ENCODE results near the gene CPLX4. TPM values are rescaled to one million over a fixed set of nuclear protein-coding genes. Genes with fewer than 3 reads are reported as not detected.

The CPLX4 gene
- total and polyA plus RNA-seq, 2 of the 8 experiments (the other 6 are each of a cell fraction or from before 2014, with no cell fraction given): not detected

GRCh38 chr18:59303006-59303405 lies 15.4 kb downstream of the CPLX4 start:
- Histone ChIP-seq H4K91ac (replicated peaks; ENCODE audit: insufficient read length, low read length) (no peak overlapping the region), H2AFZ (ENCODE audit: low read length) (no peak overlapping the region), H3K18ac (ENCODE audit: extremely low read depth, low read length) (no peak overlapping the region), H4K8ac (ENCODE audit: extremely low read depth, insufficient read depth, low read length) (no peak overlapping the region), H3K23ac (ENCODE audit: insufficient read length) (no peak overlapping the region), H3K4ac (replicated peaks; ENCODE audit: insufficient read length, low read depth, low read length) (no peak overlapping the region), H2BK20ac (ENCODE audit: low read length) (no peak overlapping the region), H3K9ac (replicated peaks in 1 of 4; ENCODE audit: extremely low read depth in 1 of 4, low read depth in 3 of 4, low read length in 3 of 4) (no peak overlapping the region), H2BK15ac (ENCODE audit: low read length) (no peak overlapping the region), H3K4me1 (replicated peaks in 1 of 4; ENCODE audit: control insufficient read depth in 3 of 4, insufficient read depth in 4 of 4, low read length in 3 of 4) (no peaks in the 10 kb centered on the region; a peak in 1 of 7 replicates), H3K4me2 (ENCODE audit: insufficient read depth in 1 of 2, low read depth in 2 of 2, low read length in 2 of 2) (no peak overlapping the region), H4K5ac (ENCODE audit: insufficient read length, low read depth, low read length) (no peak overlapping the region), H2AK5ac (ENCODE audit: low read depth, low read length) (no peak overlapping the region), H3K79me2 (ENCODE audit: control insufficient read depth in 1 of 2, insufficient read depth in 2 of 2, low read length in 2 of 2) (no peaks in the 10 kb centered on the region), H3K4me3 (ENCODE audit: extremely low read depth in 1 of 4, insufficient read depth in 2 of 4, low read depth in 3 of 4, low read length in 4 of 4) (no peak overlapping the region), H4K20me1 (replicated peaks in 1 of 2; ENCODE audit: control insufficient read depth in 1 of 2, insufficient read depth in 2 of 2, low read length in 2 of 2) (no peaks in the 10 kb centered on the region), H3K79me1 (ENCODE audit: low read depth, low read length) (no peaks in the 10 kb centered on the region), H3K9me3 (ENCODE audit: insufficient read depth in 2 of 2, low read depth in 1 of 2, low read length in 1 of 2) (no peaks in the 10 kb centered on the region), H2BK120ac (replicated peaks; ENCODE audit: low read depth, low read length) (no peak overlapping the region), H3K14ac (ENCODE audit: insufficient read length) (no peak overlapping the region), H2BK5ac (ENCODE audit: low read depth, low read length) (no peak overlapping the region), H3K27me3 (replicated peaks in 1 of 4; ENCODE audit: control insufficient read depth in 3 of 4, extremely low read depth in 1 of 4, insufficient read depth in 3 of 4, low read length in 3 of 4) (peaks cover 0 to 10% (median 5%) of the 10 kb centered on the region in 4 experiments; a peak in 5 of 7 replicates), H3K23me2 (ENCODE audit: low read depth, low read length) (no peaks in the 10 kb centered on the region; the same call in 1 of the 2 replicates), H3K27ac (ENCODE audit: low read depth, low read length) (no peak overlapping the region), H2BK12ac (ENCODE audit: low read depth, low read length) (no peak overlapping the region), H3K56ac (replicated peaks; ENCODE audit: insufficient read length, low read depth, low read length) (no peak overlapping the region), H3K36me3 (ENCODE audit: control insufficient read depth in 2 of 4, insufficient read depth in 4 of 4, low read length in 3 of 4) (no peaks in the 10 kb centered on the region)
- DNase-seq (ENCODE audit: low read depth in 1 of 2, low spot score in 2 of 2): no peak
- FAIRE-seq: no peak
- CTCF ChIA-PET (ENCODE audit: partially characterized antibody): interaction anchor here (0.7 to 3.6 kb wide), 10 partner anchors 10 to 107 kb away, joined by 3 to 19 read pairs (median 4); partner anchors contain the start of gene RAX
- 88% methylated on average over 2 of the region's 2 CpGs; no CpG with 5 or more reads in 1 of the 2 experiments for WGBS, 2 experiments (ENCODE audit: extremely low coverage in 1 of 2, insufficient coverage in 1 of 2, insufficient read length in 1 of 2, insufficient replicate concordance in 2 of 2, low coverage in 1 of 2, low lambda C conversion rate in 2 of 2, missing lambda C conversion rate in 1 of 2)
- POLR2A ChIA-PET (ENCODE audit: partially characterized antibody): interaction anchor here (0.7 kb wide), 1 partner anchor 29 kb away, joined by 3 read pairs; no protein-coding TSS in a partner anchor
- TF ChIP-seq RFX5 (IDR thresholded peaks at IDR 0.05; ENCODE audit: borderline replicate concordance, low read depth, low read length): no peak
- TF ChIP-seq ATF3 (IDR thresholded peaks at IDR 0.05; ENCODE audit: insufficient read depth, low read depth, low read length): no peak
- TF ChIP-seq CTCF (IDR thresholded peaks at IDR 0.05; ENCODE audit: control extremely low read depth in 1 of 3, insufficient read depth in 1 of 3, low read depth in 1 of 3, low read length in 3 of 3): no peak
- no peak for TF ChIP-seq SP4 (IDR thresholded peaks at IDR 0.05; ENCODE audit: low read length)
- TF ChIP-seq SAP30 (IDR thresholded peaks at IDR 0.05; ENCODE audit: insufficient read depth, insufficient replicate concordance, low read length): no peak
- TF ChIP-seq SRF (IDR thresholded peaks at IDR 0.05; ENCODE audit: low read depth, low read length): no peak
- no peak for TF ChIP-seq CHD1 (IDR thresholded peaks at IDR 0.05; ENCODE audit: low read depth, low read length)
- no peak for TF ChIP-seq NRF1 (IDR thresholded peaks at IDR 0.05; ENCODE audit: low read depth, low read length)
- TF ChIP-seq JUN (IDR thresholded peaks at IDR 0.05; ENCODE audit: low read depth, low read length): no peak
- TF ChIP-seq SUZ12 (IDR thresholded peaks at IDR 0.05; ENCODE audit: low read length): no peak
- TF ChIP-seq SIX5 (IDR thresholded peaks at IDR 0.05; ENCODE audit: low read depth, low read length): no peak
- no peak for TF ChIP-seq CREB1 (IDR thresholded peaks at IDR 0.05)

All from H1 (cell line).